H9 (cell line): Measurements from ENCODE around the gene RIPK4. TPM values are rescaled to one million over a fixed set of nuclear protein-coding genes. Genes with fewer than 3 reads are reported as not detected.

Experiments
- DNase-seq: peaks from one replicate; pipeline ENCODE4 v3.0.0-alpha.2; 2017
- H2AFZ ChIP-seq: one replicate; pipeline ENCODE4 v1.6.1; 2013; ENCODE audit warnings: mild to moderate bottlenecking, low read length, control low read depth, moderate library complexity
- H2AK5ac ChIP-seq: 2 replicates; pipeline ENCODE4 v1.6.1; 2013; ENCODE audit warnings: low read length, control low read depth, mixed read lengths; ENCODE audit not compliant: insufficient read length
- H2BK120ac ChIP-seq: one replicate; pipeline ENCODE4 v1.6.1; 2013; ENCODE audit warnings: low read depth, mild to moderate bottlenecking, low read length, control low read depth, inconsistent platforms; ENCODE audit not compliant: poor library complexity, severe bottlenecking
- H2BK12ac ChIP-seq: 2 replicates; pipeline ENCODE4 v1.6.1; 2013; ENCODE audit warnings: low read length, control low read depth, mixed read lengths, low read depth; ENCODE audit not compliant: insufficient read length
- H2BK15ac ChIP-seq: 2 replicates; pipeline ENCODE4 v1.6.1; 2013; ENCODE audit warnings: low read depth, low read length, control low read depth
- H2BK20ac ChIP-seq: one replicate; pipeline ENCODE4 v1.6.1; 2013; ENCODE audit warnings: low read depth, mild to moderate bottlenecking, low read length, control low read depth, inconsistent platforms; ENCODE audit not compliant: poor library complexity, severe bottlenecking
- H2BK5ac ChIP-seq: 2 replicates; pipeline ENCODE4 v1.6.1; 2013; ENCODE audit warnings: low read length, control low read depth, mixed read lengths; ENCODE audit not compliant: insufficient read length
- H3K14ac ChIP-seq: 2 replicates; pipeline ENCODE4 v1.6.1; 2013; ENCODE audit warnings: low read length, control low read depth; ENCODE audit not compliant: insufficient read depth
- H3K18ac ChIP-seq: 2 replicates; pipeline ENCODE4 v1.6.1; 2013; ENCODE audit warnings: low read depth, mild to moderate bottlenecking, mixed read lengths, low read length, control low read depth; ENCODE audit not compliant: insufficient read length
- H3K23ac ChIP-seq: 2 replicates; pipeline ENCODE4 v1.6.1; 2013; ENCODE audit warnings: low read length, control low read depth, mixed read lengths, low read depth; ENCODE audit not compliant: insufficient read length
- H3K23me2 ChIP-seq: 2 replicates; pipeline ENCODE4 v1.6.1; 2013; ENCODE audit warnings: low read depth, mild to moderate bottlenecking, mixed read lengths, low read length, control low read depth; ENCODE audit not compliant: insufficient read length, poor library complexity, severe bottlenecking
- H3K27ac ChIP-seq: 2 replicates; pipeline ENCODE4 v1.5.1; 2013; ENCODE audit warnings: low read length, control low read depth, mixed read lengths, low read depth; ENCODE audit not compliant: insufficient read length
- H3K27me3 ChIP-seq: 2 replicates; pipeline ENCODE4 v1.6.1; 2013; ENCODE audit warnings: low read length, control low read depth, inconsistent platforms; ENCODE audit not compliant: insufficient read depth
- H3K4ac ChIP-seq: 2 replicates; pipeline ENCODE4 v1.6.1; 2013; ENCODE audit warnings: low read depth, mild to moderate bottlenecking, control low read depth, inconsistent platforms, low read length, moderate library complexity
- H3K4me1 ChIP-seq: 2 replicates; pipeline ENCODE4 v1.6.1; 2013; ENCODE audit warnings: low read length, control low read depth, inconsistent platforms; ENCODE audit not compliant: insufficient read depth
- H3K4me2 ChIP-seq: 2 replicates; pipeline ENCODE4 v1.6.1; 2013; ENCODE audit warnings: low read length, control low read depth, mixed read lengths; ENCODE audit not compliant: insufficient read length, insufficient read depth
- H3K56ac ChIP-seq: 2 replicates; pipeline ENCODE4 v1.6.1; 2013; ENCODE audit warnings: low read depth, mild to moderate bottlenecking, mixed read lengths, low read length, control low read depth; ENCODE audit not compliant: insufficient read length
- H3K79me1 ChIP-seq: 2 replicates; pipeline ENCODE4 v1.6.1; 2013; ENCODE audit warnings: low read depth, mild to moderate bottlenecking, moderate library complexity, low read length, control low read depth, inconsistent platforms; ENCODE audit not compliant: insufficient read depth, poor library complexity, severe bottlenecking
- H3K79me2 ChIP-seq: 2 replicates; pipeline ENCODE4 v1.6.1; 2013; ENCODE audit warnings: low read length, control low read depth, inconsistent platforms; ENCODE audit not compliant: insufficient read depth
- H3K9ac ChIP-seq: 2 replicates; pipeline ENCODE4 v1.6.1; 2013; ENCODE audit warnings: low read length, control low read depth, mixed read lengths; ENCODE audit not compliant: insufficient read length; ENCODE audit errors: extremely low read depth
- H3K9me3 ChIP-seq: one replicate; pipeline ENCODE4 v1.6.1; 2013; ENCODE audit warnings: low read depth, low read length, inconsistent platforms; ENCODE audit not compliant: control insufficient read depth
- H3T11ph ChIP-seq: one replicate; pipeline ENCODE4 v1.6.1; 2013; ENCODE audit warnings: mild to moderate bottlenecking, low read length, control low read depth, inconsistent platforms
- H4K20me1 ChIP-seq: one replicate; pipeline ENCODE4 v1.6.1; 2013; ENCODE audit not compliant: control insufficient read depth, insufficient read length, insufficient read depth
- H4K5ac ChIP-seq: 2 replicates; pipeline ENCODE4 v1.6.1; 2013; ENCODE audit warnings: low read depth, mild to moderate bottlenecking, mixed read lengths, low read length, control low read depth; ENCODE audit not compliant: insufficient read length
- H4K8ac ChIP-seq: replicated peaks from 2 replicates; pipeline ENCODE4 v1.6.1; 2013; ENCODE audit warnings: low read length, control low read depth, mixed read lengths, low read depth; ENCODE audit not compliant: insufficient read length
- H4K91ac ChIP-seq: 2 replicates; pipeline ENCODE4 v1.6.1; 2013; ENCODE audit warnings: low read depth, mild to moderate bottlenecking, moderate library complexity, mixed read lengths, low read length, control low read depth; ENCODE audit not compliant: insufficient read length
- H3K27ac Mint-ChIP-seq, 3 experiments: 2 replicates in 2 of 3; 3 replicates in 1 of 3; pipeline ENCODE4 v1.8.0; 2020 to 2021; ENCODE audit warnings: mixed read lengths in 3 of 3, mild to moderate bottlenecking in 1 of 3, moderate library complexity in 1 of 3
- H3K27me3 Mint-ChIP-seq: 2 replicates; pipeline ENCODE4 v1.8.0; 2021; ENCODE audit warnings: low read depth, mild to moderate bottlenecking, moderate library complexity, mixed read lengths
- H3K36me3 Mint-ChIP-seq, 3 experiments: 2 replicates in 2 of 3; 3 replicates in 1 of 3; pipeline ENCODE4 v1.8.0; 2020 to 2021; ENCODE audit warnings: low read depth in 3 of 3, mixed read lengths in 3 of 3; ENCODE audit not compliant: insufficient read depth in 1 of 3
- H3K4me1 Mint-ChIP-seq, 2 experiments: 2 replicates each; pipeline ENCODE4 v1.8.0; 2020; ENCODE audit warnings: mixed read lengths in 2 of 2
- H3K4me3 Mint-ChIP-seq, 2 experiments: 2 replicates in 1 of 2; 3 replicates in 1 of 2; pipeline ENCODE4 v1.8.0; 2020 to 2021; ENCODE audit warnings: mild to moderate bottlenecking in 2 of 2, mixed read lengths in 2 of 2, moderate library complexity in 1 of 2
- H3K9me3 Mint-ChIP-seq, 2 experiments: 2 replicates in 1 of 2; 3 replicates in 1 of 2; pipeline ENCODE4 v1.8.0; 2020; ENCODE audit warnings: mild to moderate bottlenecking in 2 of 2, mixed read lengths in 2 of 2, moderate library complexity in 1 of 2
- WGBS: extraction: QIAGEN DNeasy Blood & Tissue Kit; methylation state at CpG from one replicate; pipeline ENCODE4 v1.1.7; 2013; ENCODE audit warnings: missing lambda C conversion rate, low lambda C conversion rate, mixed read lengths; ENCODE audit not compliant: insufficient read length; ENCODE audit errors: extremely low coverage; 5-methylcytosine and 5-hydroxymethylcytosine counted together
- total RNA-seq: library from RNA; stranded (reverse); gene quantifications from 2 replicates; pipeline ENCODE4 v1.2.1, GENCODE V29; 2021
- TF ChIP-seq, protein P1 (sequence below): fragments of 200-600 bp; sonication (generic); conservative IDR thresholded peaks from 3 replicates; pipeline ENCODE4 v1.8.0; 2021; ENCODE audit warnings: antibody characterized with exemption, mild to moderate bottlenecking

Gene RIPK4
- total RNA-seq, 1 experiment from 2014 or later, result 2.9 TPM

DNA sequence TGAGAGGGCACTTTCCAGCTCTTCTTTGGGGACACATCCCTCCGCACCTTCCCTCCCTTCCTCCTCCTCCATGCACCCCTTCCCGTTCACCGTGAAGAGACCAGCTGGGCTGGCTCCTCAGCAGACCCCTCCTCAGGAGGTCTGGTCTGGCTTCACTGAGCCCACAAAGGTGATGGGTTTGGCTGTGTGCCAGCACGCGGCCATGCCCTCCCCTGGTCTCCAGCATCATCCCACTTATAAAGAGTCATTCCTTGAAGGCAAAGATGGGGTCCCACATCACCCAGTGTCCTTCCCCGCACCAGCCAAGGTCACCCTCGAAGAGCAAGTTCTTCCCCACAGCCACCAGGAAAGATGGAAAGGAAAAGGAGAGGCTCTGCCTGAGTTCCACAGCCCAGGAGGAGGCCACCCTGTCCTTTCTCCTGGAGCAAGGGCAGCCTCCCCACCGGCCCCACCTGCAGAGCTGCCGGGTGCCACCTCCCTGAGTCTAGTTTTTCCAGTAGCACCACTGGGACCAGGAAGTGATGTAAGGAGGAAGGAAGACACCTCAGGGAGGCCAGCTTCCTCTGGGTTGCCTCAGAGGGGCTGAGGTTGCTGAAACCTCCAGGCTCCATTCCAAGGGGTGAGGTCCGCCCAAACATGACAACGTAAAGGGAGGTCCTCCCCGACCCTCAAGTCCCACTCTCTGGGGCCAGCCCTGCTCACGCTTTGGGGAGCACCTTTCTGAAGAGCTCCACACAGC is 32.7 kb downstream of the RIPK4 start:
- H4K8ac ChIP-seq, result no peak overlapping the region
- no peaks in the 10 kb centered on the region for H3K79me2 ChIP-seq
- H3K27ac ChIP-seq, result no peak overlapping the region
- no peak overlapping the region for H2BK5ac ChIP-seq
- no peaks in the 10 kb centered on the region for H3K4me1 ChIP-seq
- no CpG with 5 or more reads among the region's 13 CpGs for WGBS
- H4K20me1 ChIP-seq, result no peaks in the 10 kb centered on the region
- peaks cover 26 to 31% of the 10 kb centered on the region in 2 experiments for H3K9me3 Mint-ChIP-seq
- H2BK120ac ChIP-seq, result no peak overlapping the region
- H3K14ac ChIP-seq, result peak overlapping the region; percentile 27; the same call in 1 of the 2 replicates
- no peak overlapping the region for H3K4me3 Mint-ChIP-seq
- no peak for DNase-seq
- H4K91ac ChIP-seq, result no peak overlapping the region
- H3K79me1 ChIP-seq, result no peaks in the 10 kb centered on the region
- H3K4ac ChIP-seq, result no peak overlapping the region
- no peak overlapping the region for H2BK15ac ChIP-seq
- peaks cover 18 to 26% (median 20%) of the 10 kb centered on the region in 3 experiments for H3K36me3 Mint-ChIP-seq
- H3K18ac ChIP-seq, result no peak overlapping the region
- H3K23me2 ChIP-seq, result no peaks in the 10 kb centered on the region
- no peak overlapping the region for H3K9ac ChIP-seq
- H2BK20ac ChIP-seq, result no peak overlapping the region
- H2AK5ac ChIP-seq, result no peak overlapping the region
- H2BK12ac ChIP-seq, result no peak overlapping the region
- H4K5ac ChIP-seq, result no peak overlapping the region
- H3K27me3 Mint-ChIP-seq, result peaks cover 17% of the 10 kb centered on the region
- peak overlapping the region in 1 of 3 experiments; percentile 3; a peak in 2 of 7 replicates for H3K27ac Mint-ChIP-seq
- H3K4me2 ChIP-seq, result no peak overlapping the region
- peaks cover 11% of the 10 kb centered on the region for H3K9me3 ChIP-seq
- TF ChIP-seq, protein P1, sequence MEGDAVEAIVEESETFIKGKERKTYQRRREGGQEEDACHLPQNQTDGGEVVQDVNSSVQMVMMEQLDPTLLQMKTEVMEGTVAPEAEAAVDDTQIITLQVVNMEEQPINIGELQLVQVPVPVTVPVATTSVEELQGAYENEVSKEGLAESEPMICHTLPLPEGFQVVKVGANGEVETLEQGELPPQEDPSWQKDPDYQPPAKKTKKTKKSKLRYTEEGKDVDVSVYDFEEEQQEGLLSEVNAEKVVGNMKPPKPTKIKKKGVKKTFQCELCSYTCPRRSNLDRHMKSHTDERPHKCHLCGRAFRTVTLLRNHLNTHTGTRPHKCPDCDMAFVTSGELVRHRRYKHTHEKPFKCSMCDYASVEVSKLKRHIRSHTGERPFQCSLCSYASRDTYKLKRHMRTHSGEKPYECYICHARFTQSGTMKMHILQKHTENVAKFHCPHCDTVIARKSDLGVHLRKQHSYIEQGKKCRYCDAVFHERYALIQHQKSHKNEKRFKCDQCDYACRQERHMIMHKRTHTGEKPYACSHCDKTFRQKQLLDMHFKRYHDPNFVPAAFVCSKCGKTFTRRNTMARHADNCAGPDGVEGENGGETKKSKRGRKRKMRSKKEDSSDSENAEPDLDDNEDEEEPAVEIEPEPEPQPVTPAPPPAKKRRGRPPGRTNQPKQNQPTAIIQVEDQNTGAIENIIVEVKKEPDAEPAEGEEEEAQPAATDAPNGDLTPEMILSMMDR, result no peak
- H3K4me1 Mint-ChIP-seq, result peaks cover 8% of the 10 kb centered on the region in 2 experiments
- no peak overlapping the region for H2AFZ ChIP-seq
- no peak overlapping the region for H3K23ac ChIP-seq
- H3K27me3 ChIP-seq, result no peaks in the 10 kb centered on the region; the same call in 1 of the 2 replicates
- no peak overlapping the region for H3T11ph ChIP-seq
- no peak overlapping the region for H3K56ac ChIP-seq
